IPS-18a (cell line): ENCODE measurements around the gene HAAO.

ENCODE experiments used
- H3K27ac ChIP-seq: one replicate; pipeline ENCODE4 v1.5.1; 2013; ENCODE audit warnings: low read length
- H3K27me3 ChIP-seq: one replicate; pipeline ENCODE4 v1.6.1; 2013; ENCODE audit warnings: mild to moderate bottlenecking, low read length; ENCODE audit not compliant: control insufficient read depth, insufficient read depth
- H3K36me3 ChIP-seq: one replicate; pipeline ENCODE4 v1.6.1; 2013; ENCODE audit warnings: low read depth, low read length; ENCODE audit not compliant: control insufficient read depth
- H3K4me1 ChIP-seq: one replicate; pipeline ENCODE4 v1.6.1; 2013; ENCODE audit warnings: low read depth, low read length; ENCODE audit not compliant: control insufficient read depth
- H3K4me3 ChIP-seq: one replicate; pipeline ENCODE4 v1.5.1; 2013; ENCODE audit warnings: low read length
- H3K9ac ChIP-seq: one replicate; pipeline ENCODE4 v1.6.1; 2013; ENCODE audit warnings: mild to moderate bottlenecking, low read length, moderate library complexity
- H3K9me3 ChIP-seq: one replicate; pipeline ENCODE4 v1.6.1; 2013; ENCODE audit warnings: low read depth, low read length; ENCODE audit not compliant: control insufficient read depth

Gene HAAO

DNA sequence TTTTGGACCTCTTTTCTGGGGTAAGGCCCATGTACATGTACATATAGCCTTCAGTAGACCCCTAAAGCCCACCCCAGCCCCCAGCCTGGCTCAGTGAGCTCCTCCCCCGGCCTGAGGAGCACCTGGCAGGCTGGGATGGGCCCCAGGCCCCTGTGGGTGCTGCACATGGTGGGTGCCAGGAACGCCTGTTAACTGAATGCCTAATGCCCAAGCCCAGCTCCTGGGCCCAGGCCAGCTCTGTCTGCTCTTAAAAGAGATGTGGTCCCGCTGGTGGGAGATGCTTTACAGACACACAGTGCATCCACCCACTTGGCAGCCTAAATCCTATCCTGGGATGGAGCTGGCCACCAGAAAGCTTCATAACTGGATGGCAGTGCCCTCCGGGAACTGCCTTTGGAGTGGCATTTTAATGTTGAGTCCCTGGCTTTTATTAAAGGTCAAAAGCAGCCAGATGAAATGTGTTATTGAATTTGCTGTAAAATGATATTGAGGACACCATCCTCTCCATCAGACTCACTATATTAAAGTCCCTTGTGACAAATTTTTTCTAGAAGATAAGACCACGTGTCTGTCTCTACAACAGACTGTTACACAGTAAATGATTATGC, 20.7 kb downstream of the HAAO start:
- no peak overlapping the region for H3K27ac ChIP-seq
- H3K9me3 ChIP-seq = no peaks in the 10 kb centered on the region
- no peak overlapping the region for H3K9ac ChIP-seq
- peaks cover 9% of the 10 kb centered on the region for H3K4me1 ChIP-seq
- H3K36me3 ChIP-seq = no peaks in the 10 kb centered on the region
- no peaks in the 10 kb centered on the region for H3K27me3 ChIP-seq
- no peak overlapping the region for H3K4me3 ChIP-seq

DNA sequence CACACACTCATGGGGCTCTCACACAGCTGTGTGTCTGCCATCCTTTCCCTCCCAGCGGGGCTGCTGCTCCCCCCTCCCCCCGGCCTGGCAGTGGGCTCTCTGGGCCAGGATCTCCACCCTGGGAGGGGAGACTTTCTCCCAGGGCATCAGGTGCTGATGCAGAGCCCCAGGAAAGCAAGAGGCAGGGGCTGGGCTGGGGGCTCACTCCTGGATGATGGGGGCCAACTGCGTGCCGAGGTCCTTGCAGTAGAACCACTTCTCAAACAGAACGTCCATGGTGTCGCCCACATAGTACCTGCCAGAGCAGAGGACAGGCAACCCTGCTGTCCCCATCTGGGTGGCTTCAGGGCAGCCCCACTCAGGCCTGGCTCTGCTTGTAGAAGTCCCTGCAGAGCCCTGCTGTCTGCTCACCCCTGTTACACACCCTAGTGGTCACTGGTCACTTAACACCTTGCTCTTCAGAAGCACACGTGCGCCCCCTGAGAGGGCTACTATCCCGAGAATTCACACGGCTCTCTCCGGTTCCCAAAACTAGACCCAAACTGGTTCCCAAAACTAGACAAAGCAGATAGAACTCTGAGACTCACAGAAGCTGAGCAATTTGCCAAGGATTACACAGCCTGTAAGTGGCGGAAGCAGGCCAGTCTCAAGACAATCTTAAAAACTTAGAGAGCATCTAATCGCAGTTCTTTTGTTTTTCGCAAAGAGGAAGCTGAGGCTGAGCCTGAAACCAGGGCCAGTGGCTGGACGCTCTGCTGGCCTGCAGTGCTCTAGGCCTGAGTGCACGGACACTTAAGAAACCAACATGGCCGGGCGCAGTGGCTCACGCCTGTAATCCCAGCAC, 21.9 kb downstream of the HAAO start:
- H3K9ac ChIP-seq = no peak overlapping the region
- no peaks in the 10 kb centered on the region for H3K36me3 ChIP-seq
- H3K27me3 ChIP-seq = no peaks in the 10 kb centered on the region

DNA sequence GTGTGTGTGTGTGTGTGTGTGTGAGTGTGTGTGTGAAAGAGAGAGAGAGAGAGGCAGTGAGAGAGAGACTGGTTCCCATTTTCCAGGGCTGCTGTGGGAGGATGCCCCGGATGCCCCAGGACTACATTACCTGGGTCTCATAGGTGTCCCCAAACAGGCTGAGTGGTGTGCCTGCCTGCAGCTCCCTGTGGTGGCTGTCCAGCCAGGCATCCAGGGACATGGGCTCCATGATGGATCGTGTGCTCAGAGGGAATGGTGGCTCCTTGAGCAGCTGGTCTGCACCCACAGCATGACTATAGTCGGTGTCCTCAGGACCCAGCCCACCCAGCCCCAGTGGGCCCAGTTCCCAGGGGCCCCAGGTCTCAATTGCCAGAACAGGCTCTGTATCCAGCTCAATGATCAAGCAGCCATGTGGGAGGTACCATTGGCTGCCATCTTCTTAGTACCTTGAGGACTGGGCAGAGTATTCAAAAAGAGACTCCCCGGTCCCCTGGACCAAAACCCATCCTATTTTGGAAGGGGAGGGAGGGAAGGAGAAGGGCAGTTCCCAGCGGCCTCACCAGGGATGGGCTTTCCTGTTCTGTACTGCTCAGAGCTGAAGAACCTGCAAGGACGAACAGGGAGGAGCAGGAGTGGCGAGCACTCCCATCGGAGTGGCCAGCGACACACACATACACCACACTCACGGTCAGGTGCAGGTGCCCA, 22.6 kb downstream of the HAAO start:
- peaks cover 9% of the 10 kb centered on the region for H3K4me1 ChIP-seq
- no peaks in the 10 kb centered on the region for H3K27me3 ChIP-seq
- no peaks in the 10 kb centered on the region for H3K9me3 ChIP-seq
- H3K9ac ChIP-seq = no peak overlapping the region
- H3K4me3 ChIP-seq = no peak overlapping the region
- H3K36me3 ChIP-seq = no peaks in the 10 kb centered on the region
- H3K27ac ChIP-seq = no peak overlapping the region

More for the DNA sequence above, 21.9 kb downstream of the HAAO start:
- no peak overlapping the region for H3K4me3 ChIP-seq
- no peak overlapping the region for H3K27ac ChIP-seq
- H3K4me1 ChIP-seq = peaks cover 9% of the 10 kb centered on the region
- no peaks in the 10 kb centered on the region for H3K9me3 ChIP-seq

DNA sequence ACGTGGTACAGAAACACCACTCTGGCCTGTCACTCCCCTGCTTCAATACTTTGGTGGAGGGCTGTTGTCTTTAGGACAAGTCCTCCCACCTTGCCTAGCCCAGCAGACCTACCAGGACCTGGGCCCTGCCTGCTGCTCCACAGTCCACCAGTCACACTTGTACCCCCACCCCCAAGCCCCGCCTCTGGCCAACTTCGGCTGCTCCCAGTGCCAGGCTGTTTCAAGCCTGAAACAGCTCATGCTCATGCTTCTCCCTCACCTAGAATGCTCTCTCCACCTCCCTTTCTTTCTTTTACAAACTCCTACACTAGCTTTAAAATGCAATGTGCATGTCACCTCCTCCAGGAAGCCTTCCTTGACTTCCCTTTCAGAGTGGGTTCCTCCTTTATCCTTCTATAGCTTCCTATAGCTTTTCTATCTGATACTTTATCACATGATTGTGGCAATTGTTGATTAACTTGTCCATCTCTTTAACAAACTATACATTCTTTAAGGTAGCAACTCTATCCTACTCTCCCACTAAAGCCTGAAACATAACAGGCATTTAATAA, 23.6 kb downstream of the HAAO start:
- no peaks in the 10 kb centered on the region for H3K27me3 ChIP-seq
- no peak overlapping the region for H3K9ac ChIP-seq
- H3K36me3 ChIP-seq = no peaks in the 10 kb centered on the region
- peaks cover 6% of the 10 kb centered on the region for H3K4me1 ChIP-seq
- no peaks in the 10 kb centered on the region for H3K9me3 ChIP-seq
- no peak overlapping the region for H3K4me3 ChIP-seq
- no peak overlapping the region for H3K27ac ChIP-seq

DNA sequence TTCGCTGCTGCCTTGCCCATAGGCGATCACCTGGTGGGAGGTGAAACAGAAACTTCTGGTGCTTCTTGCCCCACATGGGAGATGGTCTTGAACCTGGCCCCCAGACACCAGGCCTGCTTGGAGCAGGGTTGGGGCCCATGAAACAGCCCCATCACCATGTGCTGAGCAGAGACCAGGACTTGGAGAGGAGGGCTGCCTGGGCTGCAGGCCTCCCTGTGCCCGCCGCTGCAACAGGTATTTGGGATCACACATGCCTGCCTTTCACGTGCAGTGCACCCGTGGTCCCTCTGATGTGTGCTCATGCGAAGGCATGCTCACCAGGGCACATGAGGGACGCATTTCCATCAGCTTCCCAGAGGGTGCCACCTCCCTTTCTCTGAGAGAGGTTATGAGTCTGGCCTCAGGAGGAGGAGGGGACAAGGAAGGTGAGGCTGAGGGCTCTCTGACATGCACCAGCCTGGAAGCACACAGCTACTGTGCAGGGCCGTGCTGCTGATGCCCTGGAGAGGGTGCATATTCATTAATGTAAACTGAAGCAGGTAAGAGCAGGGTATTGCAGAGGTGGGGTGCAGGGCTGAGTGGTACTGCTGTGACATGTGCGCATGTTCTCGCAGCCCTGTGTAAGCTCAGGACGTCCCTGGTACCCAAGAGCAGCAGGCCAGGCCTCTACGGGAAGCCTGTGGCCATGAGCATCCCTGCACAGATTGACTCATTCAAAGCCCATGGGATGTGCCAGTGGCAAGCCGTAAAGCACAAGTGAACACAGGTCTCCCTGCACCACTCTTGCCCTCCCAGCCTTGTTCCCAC, 24.3 kb downstream of the HAAO start:
- no peak overlapping the region for H3K9ac ChIP-seq
- H3K27me3 ChIP-seq = no peaks in the 10 kb centered on the region
- H3K4me1 ChIP-seq = peaks cover 2% of the 10 kb centered on the region
- H3K36me3 ChIP-seq = no peaks in the 10 kb centered on the region
- H3K27ac ChIP-seq = no peak overlapping the region
- no peak overlapping the region for H3K4me3 ChIP-seq
- no peaks in the 10 kb centered on the region for H3K9me3 ChIP-seq

DNA sequence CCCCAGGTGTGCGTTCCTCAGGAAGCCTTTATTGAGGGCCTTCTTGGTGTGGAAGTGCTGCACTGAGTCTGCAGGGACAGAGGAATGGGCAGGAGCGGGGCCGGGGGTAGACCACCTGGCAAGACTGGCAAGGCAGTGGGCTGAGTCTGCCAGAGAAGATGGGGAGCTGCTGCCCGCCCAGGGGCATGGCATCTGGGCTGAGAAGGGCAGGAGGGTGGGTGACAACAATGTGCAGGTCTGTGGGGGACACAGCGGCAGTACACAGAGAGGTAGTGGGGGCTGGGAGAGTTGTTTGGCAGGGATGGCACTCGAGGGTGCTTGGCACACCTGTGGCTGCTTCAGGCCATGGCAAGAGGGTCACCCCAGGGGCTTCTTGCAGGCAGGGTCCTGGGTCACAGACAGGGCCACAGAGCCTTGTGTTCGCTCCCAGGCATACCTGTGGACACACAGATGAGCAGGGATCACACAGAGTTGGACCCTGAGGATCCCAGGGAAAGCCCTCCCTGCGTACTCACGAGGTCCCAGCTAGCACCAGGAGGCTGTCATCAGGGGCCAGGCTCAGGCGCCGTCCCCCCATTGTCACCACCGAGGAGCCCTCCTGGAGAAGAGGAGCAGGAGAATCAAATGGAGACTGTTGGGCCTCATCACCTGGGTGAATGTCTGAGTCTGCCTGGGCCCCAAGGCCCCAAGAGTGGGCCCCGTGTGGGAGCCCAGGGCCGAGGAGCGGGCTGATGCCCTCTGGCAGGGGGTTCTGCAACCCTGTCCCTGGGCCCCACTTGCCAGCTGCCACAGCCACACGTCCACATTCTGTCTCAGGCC, 25.1 kb downstream of the HAAO start:
- Histone ChIP-seq H3K9ac (no peak overlapping the region), H3K4me1 (no peaks in the 10 kb centered on the region), H3K4me3 (no peak overlapping the region), H3K36me3 (no peaks in the 10 kb centered on the region), H3K9me3 (no peaks in the 10 kb centered on the region), H3K27me3 (no peaks in the 10 kb centered on the region), H3K27ac (no peak overlapping the region)

DNA sequence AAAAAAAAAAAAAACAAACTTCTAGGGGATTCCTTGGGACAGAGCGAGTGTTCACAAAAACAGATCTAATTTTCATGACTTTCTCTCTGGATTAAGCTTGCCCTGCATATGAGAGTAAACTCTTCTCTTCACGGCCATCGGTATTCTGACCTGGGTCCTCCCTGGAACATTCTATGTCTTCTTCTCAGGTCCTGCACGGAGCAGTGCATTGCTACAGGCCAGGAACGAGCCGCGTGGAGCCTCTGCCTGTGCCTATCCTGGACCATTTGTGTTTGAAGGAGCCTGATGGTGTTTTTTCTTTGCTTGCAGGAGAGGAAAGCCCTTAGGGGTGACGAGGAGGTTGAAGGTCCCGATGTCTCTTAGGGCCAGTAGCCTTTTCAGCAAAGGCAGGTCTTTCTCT, 26.7 kb downstream of the HAAO start:
- no peaks in the 10 kb centered on the region for H3K27me3 ChIP-seq
- H3K36me3 ChIP-seq = no peaks in the 10 kb centered on the region
- no peak overlapping the region for H3K9ac ChIP-seq
- no peak overlapping the region for H3K27ac ChIP-seq
- H3K4me1 ChIP-seq = no peaks in the 10 kb centered on the region
- H3K4me3 ChIP-seq = no peak overlapping the region
- no peaks in the 10 kb centered on the region for H3K9me3 ChIP-seq

DNA sequence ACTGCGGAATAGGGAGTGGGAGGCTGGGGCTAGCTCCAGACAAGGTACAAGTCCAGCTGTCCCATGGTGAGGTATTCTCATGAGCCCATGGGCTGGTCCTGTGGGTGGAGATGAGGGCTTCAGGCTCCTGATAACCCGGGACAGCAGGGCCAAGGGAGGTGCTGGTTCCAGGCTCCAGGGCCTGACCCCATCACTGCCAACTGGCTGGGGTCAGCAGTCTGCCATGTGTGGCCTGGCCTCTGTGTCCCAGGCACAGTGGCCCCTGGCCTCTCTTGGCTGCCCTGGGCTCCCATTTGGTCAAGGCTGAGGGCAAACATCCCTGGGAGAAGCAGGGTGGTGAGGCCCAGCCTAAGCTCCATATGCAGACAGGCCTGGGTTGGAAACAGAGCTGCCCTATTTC, 27.5 kb downstream of the HAAO start:
- no peaks in the 10 kb centered on the region for H3K27me3 ChIP-seq
- H3K9me3 ChIP-seq = no peaks in the 10 kb centered on the region
- H3K27ac ChIP-seq = no peak overlapping the region
- no peaks in the 10 kb centered on the region for H3K4me1 ChIP-seq
- H3K4me3 ChIP-seq = no peak overlapping the region
- no peak overlapping the region for H3K9ac ChIP-seq
- no peaks in the 10 kb centered on the region for H3K36me3 ChIP-seq

DNA sequence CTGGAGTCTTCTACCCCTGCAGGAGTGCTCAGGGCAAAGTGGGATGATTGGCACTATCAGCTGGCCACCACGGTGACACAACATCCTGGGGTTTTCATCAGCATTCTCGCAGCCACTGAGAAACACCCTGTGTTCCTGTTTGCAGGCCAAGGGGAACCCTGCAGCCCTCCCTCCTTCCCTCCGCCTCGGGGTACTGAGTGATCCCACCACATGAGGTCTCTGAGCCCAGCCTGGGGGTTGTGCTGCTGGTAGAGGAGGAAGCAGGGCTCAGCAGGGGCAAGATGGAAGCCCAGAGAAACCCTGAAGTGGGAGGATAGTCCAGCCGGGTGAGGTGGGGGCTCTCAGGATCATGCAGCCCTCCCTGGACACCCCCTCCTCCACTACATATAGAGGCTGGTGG, 28.3 kb downstream of the HAAO start, which contains the start of gene OXER1:
Gene OXER1, minus strand, starts transcription at position 40 of the 400 bp plus-strand sequence. CDS start 73 bp downstream, outside the sequence.
- H3K4me1 ChIP-seq = no peaks in the 10 kb centered on the region
- H3K9me3 ChIP-seq = no peaks in the 10 kb centered on the region
- H3K36me3 ChIP-seq = no peaks in the 10 kb centered on the region
- H3K4me3 ChIP-seq = no peak within 1 kb of the TSS
- no peak within 1 kb of the TSS for H3K9ac ChIP-seq
- no peaks in the 10 kb centered on the region for H3K27me3 ChIP-seq
- no peak within 1 kb of the TSS for H3K27ac ChIP-seq
